Liver (tissue), 9 donors: Measurements from ENCODE around the gene CDK5. TPM values are rescaled to one million over a fixed set of nuclear protein-coding genes. Genes with fewer than 3 reads are reported as not detected.

ENCODE experiments used
- DNase-seq: peaks from one replicate; pipeline ENCODE4 v3.0.0-alpha.2; 2017; ENCODE audit warnings: low spot score
- H3K27ac ChIP-seq, 2 donors: one replicate each; pipeline ENCODE4 v1.7.0; 2013; ENCODE audit warnings: inconsistent platforms in 2 of 2, low read length in 2 of 2, control low read depth in 1 of 2, low read depth in 1 of 2, mild to moderate bottlenecking in 1 of 2
- H3K27me3 ChIP-seq, 4 donors: one replicate each; pipeline versions ENCODE4 v1.6.1 to v1.7.0; 2013; ENCODE audit warnings: low read length in 3 of 4, inconsistent platforms in 1 of 4, mild to moderate bottlenecking in 1 of 4, moderate library complexity in 1 of 4; ENCODE audit not compliant: control insufficient read depth in 4 of 4, insufficient read depth in 4 of 4
- H3K36me3 ChIP-seq, 4 donors: one replicate each; pipeline versions ENCODE4 v1.6.1 to v1.7.0; 2013; ENCODE audit warnings: low read length in 3 of 4, mild to moderate bottlenecking in 3 of 4, low read depth in 1 of 4, moderate library complexity in 1 of 4; ENCODE audit not compliant: control insufficient read depth in 4 of 4, insufficient read depth in 3 of 4
- H3K4me1 ChIP-seq, 4 donors: one replicate each; pipeline versions ENCODE4 v1.6.1 to v1.7.0; 2013; ENCODE audit warnings: low read length in 3 of 4, mild to moderate bottlenecking in 3 of 4, moderate library complexity in 1 of 4; ENCODE audit not compliant: control insufficient read depth in 4 of 4, insufficient read depth in 4 of 4
- H3K4me3 ChIP-seq, 3 donors: one replicate each; pipeline versions ENCODE4 v1.6.1 to v1.7.0; 2013; ENCODE audit warnings: low read length in 3 of 3, control low read depth in 1 of 3, low read depth in 1 of 3, mild to moderate bottlenecking in 1 of 3
- H3K9ac ChIP-seq, 2 donors: one replicate each; pipeline ENCODE4 v1.7.0; 2013; ENCODE audit warnings: low read length in 2 of 2, mild to moderate bottlenecking in 2 of 2, moderate library complexity in 2 of 2, control low read depth in 1 of 2, low read depth in 1 of 2
- H3K9me3 ChIP-seq, 4 donors: one replicate each; pipeline versions ENCODE4 v1.6.1 to v1.7.0; 2013; ENCODE audit warnings: low read length in 3 of 4; ENCODE audit not compliant: control insufficient read depth in 4 of 4
- EGR1 ChIP-seq, 2 donors: IDR thresholded peaks; 2 replicates each; pipeline ENCODE4 v1.6.1; 2016 to 2018; ENCODE audit warnings: antibody characterized with exemption in 2 of 2, low read depth in 2 of 2
- FOXA1 ChIP-seq: IDR thresholded peaks from 2 replicates; pipeline ENCODE4 v1.6.1; 2016; ENCODE audit warnings: antibody characterized with exemption
- FOXA2 ChIP-seq: IDR thresholded peaks from 2 replicates; pipeline ENCODE4 v1.6.1; 2016; ENCODE audit warnings: antibody characterized with exemption
- GABPA ChIP-seq, 2 donors: IDR thresholded peaks in 1 of 2; conservative IDR thresholded peaks in 1 of 2; 2 replicates each; pipeline ENCODE4 v1.6.1; 2016; ENCODE audit warnings: antibody characterized with exemption in 2 of 2, mild to moderate bottlenecking in 1 of 2, moderate library complexity in 1 of 2
- HNF4A ChIP-seq, 2 donors: conservative IDR thresholded peaks; 2 replicates each; pipeline ENCODE4 v1.6.1; 2016; ENCODE audit warnings: antibody characterized with exemption in 2 of 2, mild to moderate bottlenecking in 2 of 2
- HNF4G ChIP-seq: IDR thresholded peaks from 2 replicates; pipeline ENCODE4 v1.6.1; 2016; ENCODE audit warnings: antibody characterized with exemption
- JUND ChIP-seq, 2 donors: IDR thresholded peaks; 2 replicates each; pipeline ENCODE4 v1.6.1; 2016; ENCODE audit warnings: antibody characterized with exemption in 2 of 2
- NR2F2 ChIP-seq: IDR thresholded peaks from 2 replicates; pipeline ENCODE4 v1.6.1; 2016; ENCODE audit warnings: antibody characterized with exemption
- RAD21 ChIP-seq, 2 donors: IDR thresholded peaks; 2 replicates each; pipeline ENCODE4 v1.6.1; 2016; ENCODE audit warnings: antibody characterized with exemption in 2 of 2, mild to moderate bottlenecking in 2 of 2
- RXRA ChIP-seq, 2 donors: IDR thresholded peaks; 2 replicates each; pipeline ENCODE4 v1.6.1; 2017 to 2018; ENCODE audit warnings: antibody characterized with exemption in 2 of 2, mild to moderate bottlenecking in 1 of 2
- SP1 ChIP-seq: IDR thresholded peaks from 2 replicates; pipeline ENCODE4 v1.6.1; 2018; ENCODE audit warnings: antibody characterized with exemption, mild to moderate bottlenecking
- TAF1 ChIP-seq: conservative IDR thresholded peaks from 2 replicates; pipeline ENCODE4 v1.6.1; 2016; ENCODE audit warnings: antibody characterized with exemption, mild to moderate bottlenecking
- YY1 ChIP-seq: IDR thresholded peaks from 2 replicates; pipeline ENCODE4 v1.6.1; 2016; ENCODE audit warnings: antibody characterized with exemption, mild to moderate bottlenecking
- WGBS: extraction: QIAGEN DNeasy Blood & Tissue Kit; methylation state at CpG from one replicate; pipeline ENCODE4 v1.1.7; 2013; 5-methylcytosine and 5-hydroxymethylcytosine counted together
- polyA plus RNA-seq, 2 donors: library from polyadenylated mRNA; stranded (reverse) in 1 of 2; unstranded in 1 of 2; fragments of 200-250 nt in 1 of 2; fragments of >200 nt in 1 of 2; fragmentation: Nextera tagmentation in 1 of 2; extraction: Ambion mirVana in 1 of 2; gene quantifications; one replicate each; pipeline versions ENCODE4 v1.2.1 to v1.2.3, GENCODE V29; 2013 to 2015
- total RNA-seq, 2 donors: library from RNA; depleted of rRNA; stranded (reverse); fragments of >200 nt; gene quantifications; one replicate each; pipeline ENCODE4 v1.2.3, GENCODE V29; 2014
- TF ChIP-seq, protein P1 (sequence below): IDR thresholded peaks from 2 replicates; pipeline ENCODE4 v1.6.1; 2016; ENCODE audit warnings: antibody characterized with exemption
- TF ChIP-seq, protein P2 (sequence below): IDR thresholded peaks from 2 replicates; pipeline ENCODE4 v1.6.1; 2016; ENCODE audit warnings: antibody characterized with exemption
- TF ChIP-seq, protein P3 (sequence below): IDR thresholded peaks from 2 replicates; pipeline ENCODE4 v1.6.1; 2016; ENCODE audit warnings: antibody characterized with exemption, mild to moderate bottlenecking
- TF ChIP-seq, protein P4 (sequence below): IDR thresholded peaks from 2 replicates; pipeline ENCODE4 v1.6.1; 2016; ENCODE audit warnings: antibody characterized with exemption
- TF ChIP-seq, protein P5 (sequence below): fragments of 150-350 bp; IDR thresholded peaks from 2 replicates; pipeline ENCODE4 v1.5.1; 2017; ENCODE audit warnings: improper control_type of control experiment, low read depth, low read length; ENCODE audit not compliant: missing input control
- donor health status: healthy.
- donor health status: healthy.
- donor health status: healthy.
- donor health status: healthy.
- donor health status: healthy.

Gene CDK5
- total and polyA plus RNA-seq, 4 donors: 4.0 to 9.0 (median 7.4) TPM

DNA sequence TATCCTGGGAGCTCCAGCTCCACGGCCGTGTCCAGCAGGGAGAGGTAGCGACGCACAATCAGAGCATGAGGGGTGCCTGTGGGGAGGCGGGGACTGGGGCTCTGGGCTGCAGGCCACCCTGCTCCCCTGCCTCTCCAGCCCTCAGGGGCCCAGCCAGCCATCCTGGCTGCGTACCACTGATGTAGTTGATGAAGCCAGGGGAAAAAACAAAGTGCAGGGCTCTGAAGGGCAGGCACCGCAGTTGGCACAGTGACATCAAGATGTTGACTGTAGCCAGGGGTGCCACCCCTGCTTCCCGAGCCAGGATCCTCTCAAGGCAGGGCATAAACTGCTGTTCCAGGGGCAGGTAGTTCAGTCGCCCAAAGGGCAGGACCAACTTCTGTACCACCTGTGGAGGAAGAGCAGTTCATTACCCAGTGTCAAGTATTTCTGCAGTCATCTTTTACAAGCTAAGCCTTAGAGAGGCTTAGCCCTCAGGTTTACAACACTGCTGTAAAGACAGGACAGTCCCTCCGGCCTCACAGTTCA, 20.1 kb upstream of the CDK5 start:
- TF ChIP-seq FOXA2 (no peak), EGR1 (IDR thresholded peaks at IDR 0.05; ENCODE audit: low read depth in 2 of 2) (no peak), SP1 (no peak), FOXA1 (no peak), JUND (IDR thresholded peaks at IDR 0.05) (no peak), GABPA (IDR thresholded peaks at IDR 0.05 in 1 of 2, conservative IDR thresholded peaks at IDR 0.05 in 1 of 2) (no peak), RXRA (IDR thresholded peaks at IDR 0.05) (no peak), TAF1 (no peak), YY1 (no peak), HNF4A (conservative IDR thresholded peaks at IDR 0.05) (no peak), NR2F2 (no peak), RAD21 (IDR thresholded peaks at IDR 0.05) (no peak), HNF4G (no peak)
- TF ChIP-seq, protein P1, sequence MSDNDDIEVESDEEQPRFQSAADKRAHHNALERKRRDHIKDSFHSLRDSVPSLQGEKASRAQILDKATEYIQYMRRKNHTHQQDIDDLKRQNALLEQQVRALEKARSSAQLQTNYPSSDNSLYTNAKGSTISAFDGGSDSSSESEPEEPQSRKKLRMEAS: no peak
- TF ChIP-seq, protein P2, sequence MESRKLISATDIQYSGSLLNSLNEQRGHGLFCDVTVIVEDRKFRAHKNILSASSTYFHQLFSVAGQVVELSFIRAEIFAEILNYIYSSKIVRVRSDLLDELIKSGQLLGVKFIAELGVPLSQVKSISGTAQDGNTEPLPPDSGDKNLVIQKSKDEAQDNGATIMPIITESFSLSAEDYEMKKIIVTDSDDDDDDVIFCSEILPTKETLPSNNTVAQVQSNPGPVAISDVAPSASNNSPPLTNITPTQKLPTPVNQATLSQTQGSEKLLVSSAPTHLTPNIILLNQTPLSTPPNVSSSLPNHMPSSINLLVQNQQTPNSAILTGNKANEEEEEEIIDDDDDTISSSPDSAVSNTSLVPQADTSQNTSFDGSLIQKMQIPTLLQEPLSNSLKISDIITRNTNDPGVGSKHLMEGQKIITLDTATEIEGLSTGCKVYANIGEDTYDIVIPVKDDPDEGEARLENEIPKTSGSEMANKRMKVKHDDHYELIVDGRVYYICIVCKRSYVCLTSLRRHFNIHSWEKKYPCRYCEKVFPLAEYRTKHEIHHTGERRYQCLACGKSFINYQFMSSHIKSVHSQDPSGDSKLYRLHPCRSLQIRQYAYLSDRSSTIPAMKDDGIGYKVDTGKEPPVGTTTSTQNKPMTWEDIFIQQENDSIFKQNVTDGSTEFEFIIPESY: no peak
- TF ChIP-seq, protein P3, sequence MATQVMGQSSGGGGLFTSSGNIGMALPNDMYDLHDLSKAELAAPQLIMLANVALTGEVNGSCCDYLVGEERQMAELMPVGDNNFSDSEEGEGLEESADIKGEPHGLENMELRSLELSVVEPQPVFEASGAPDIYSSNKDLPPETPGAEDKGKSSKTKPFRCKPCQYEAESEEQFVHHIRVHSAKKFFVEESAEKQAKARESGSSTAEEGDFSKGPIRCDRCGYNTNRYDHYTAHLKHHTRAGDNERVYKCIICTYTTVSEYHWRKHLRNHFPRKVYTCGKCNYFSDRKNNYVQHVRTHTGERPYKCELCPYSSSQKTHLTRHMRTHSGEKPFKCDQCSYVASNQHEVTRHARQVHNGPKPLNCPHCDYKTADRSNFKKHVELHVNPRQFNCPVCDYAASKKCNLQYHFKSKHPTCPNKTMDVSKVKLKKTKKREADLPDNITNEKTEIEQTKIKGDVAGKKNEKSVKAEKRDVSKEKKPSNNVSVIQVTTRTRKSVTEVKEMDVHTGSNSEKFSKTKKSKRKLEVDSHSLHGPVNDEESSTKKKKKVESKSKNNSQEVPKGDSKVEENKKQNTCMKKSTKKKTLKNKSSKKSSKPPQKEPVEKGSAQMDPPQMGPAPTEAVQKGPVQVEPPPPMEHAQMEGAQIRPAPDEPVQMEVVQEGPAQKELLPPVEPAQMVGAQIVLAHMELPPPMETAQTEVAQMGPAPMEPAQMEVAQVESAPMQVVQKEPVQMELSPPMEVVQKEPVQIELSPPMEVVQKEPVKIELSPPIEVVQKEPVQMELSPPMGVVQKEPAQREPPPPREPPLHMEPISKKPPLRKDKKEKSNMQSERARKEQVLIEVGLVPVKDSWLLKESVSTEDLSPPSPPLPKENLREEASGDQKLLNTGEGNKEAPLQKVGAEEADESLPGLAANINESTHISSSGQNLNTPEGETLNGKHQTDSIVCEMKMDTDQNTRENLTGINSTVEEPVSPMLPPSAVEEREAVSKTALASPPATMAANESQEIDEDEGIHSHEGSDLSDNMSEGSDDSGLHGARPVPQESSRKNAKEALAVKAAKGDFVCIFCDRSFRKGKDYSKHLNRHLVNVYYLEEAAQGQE: no peak
- TF ChIP-seq, protein P4, sequence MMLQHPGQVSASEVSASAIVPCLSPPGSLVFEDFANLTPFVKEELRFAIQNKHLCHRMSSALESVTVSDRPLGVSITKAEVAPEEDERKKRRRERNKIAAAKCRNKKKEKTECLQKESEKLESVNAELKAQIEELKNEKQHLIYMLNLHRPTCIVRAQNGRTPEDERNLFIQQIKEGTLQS: no peak
- TF ChIP-seq, protein P5, sequence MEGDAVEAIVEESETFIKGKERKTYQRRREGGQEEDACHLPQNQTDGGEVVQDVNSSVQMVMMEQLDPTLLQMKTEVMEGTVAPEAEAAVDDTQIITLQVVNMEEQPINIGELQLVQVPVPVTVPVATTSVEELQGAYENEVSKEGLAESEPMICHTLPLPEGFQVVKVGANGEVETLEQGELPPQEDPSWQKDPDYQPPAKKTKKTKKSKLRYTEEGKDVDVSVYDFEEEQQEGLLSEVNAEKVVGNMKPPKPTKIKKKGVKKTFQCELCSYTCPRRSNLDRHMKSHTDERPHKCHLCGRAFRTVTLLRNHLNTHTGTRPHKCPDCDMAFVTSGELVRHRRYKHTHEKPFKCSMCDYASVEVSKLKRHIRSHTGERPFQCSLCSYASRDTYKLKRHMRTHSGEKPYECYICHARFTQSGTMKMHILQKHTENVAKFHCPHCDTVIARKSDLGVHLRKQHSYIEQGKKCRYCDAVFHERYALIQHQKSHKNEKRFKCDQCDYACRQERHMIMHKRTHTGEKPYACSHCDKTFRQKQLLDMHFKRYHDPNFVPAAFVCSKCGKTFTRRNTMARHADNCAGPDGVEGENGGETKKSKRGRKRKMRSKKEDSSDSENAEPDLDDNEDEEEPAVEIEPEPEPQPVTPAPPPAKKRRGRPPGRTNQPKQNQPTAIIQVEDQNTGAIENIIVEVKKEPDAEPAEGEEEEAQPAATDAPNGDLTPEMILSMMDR: no peak
- no peak overlapping the region for H3K27ac ChIP-seq
- no peaks in the 10 kb centered on the region for H3K9me3 ChIP-seq
- H3K36me3 ChIP-seq: peaks cover 21 to 39% (median 25%) of the 10 kb centered on the region in 4 donors
- peaks cover 13 to 40% (median 28%) of the 10 kb centered on the region in 4 donors for H3K4me1 ChIP-seq
- no peak overlapping the region for H3K9ac ChIP-seq
- WGBS: 82% methylated on average over 10 of the region's 10 CpGs
- H3K27me3 ChIP-seq: no peaks in the 10 kb centered on the region
- no peak for DNase-seq
- no peak overlapping the region for H3K4me3 ChIP-seq
